OCI-LY1 (cell line): ENCODE results near the gene OR51E1.

Experiments
- H2AFZ ChIP-seq: fragments of 200-600 bp; sonication (generic), shearing (Covaris generic); 2 replicates; pipeline ENCODE4 v1.6.0; 2014; ENCODE audit warnings: antibody characterized with exemption, mild to moderate bottlenecking, low read length
- H3F3A ChIP-seq: fragments of 200-600 bp; sonication (generic), shearing (Covaris generic); 2 replicates; pipeline ENCODE4 v1.6.0; 2014; ENCODE audit warnings: mild to moderate bottlenecking, antibody characterized with exemption, low read length, moderate library complexity; ENCODE audit not compliant: insufficient read depth
- H3K27ac ChIP-seq: fragments of 200-600 bp; sonication (generic); 2 replicates; pipeline ENCODE4 v1.5.1; 2014; ENCODE audit warnings: low read length, mixed run types, mild to moderate bottlenecking, low read depth; ENCODE audit not compliant: poor library complexity, severe bottlenecking
- H3K27me3 ChIP-seq: fragments of 200-600 bp; sonication (generic); 2 replicates; pipeline ENCODE4 v1.6.0; 2014; ENCODE audit warnings: antibody characterized with exemption, mild to moderate bottlenecking, low read length, moderate library complexity; ENCODE audit not compliant: insufficient read depth
- H3K36me3 ChIP-seq: fragments of 200-600 bp; sonication (generic); 2 replicates; pipeline ENCODE4 v1.6.1; 2014; ENCODE audit warnings: mild to moderate bottlenecking, antibody characterized with exemption, low read length, moderate library complexity, mixed read lengths; ENCODE audit not compliant: insufficient read depth
- H3K4me1 ChIP-seq: fragments of 200-600 bp; sonication (generic); 2 replicates; pipeline ENCODE4 v1.5.1; 2014; ENCODE audit warnings: mild to moderate bottlenecking, low read length, moderate library complexity; ENCODE audit not compliant: insufficient read depth, severe bottlenecking
- H3K4me2 ChIP-seq: fragments of 200-600 bp; sonication (generic), shearing (Covaris generic); 2 replicates; pipeline ENCODE4 v1.6.1; 2014; ENCODE audit warnings: low read length
- H3K4me3 ChIP-seq: fragments of 200-600 bp; sonication (generic); 2 replicates; pipeline ENCODE4 v1.5.1; 2014; ENCODE audit warnings: low read length, low read depth, mild to moderate bottlenecking, mixed read lengths; ENCODE audit not compliant: poor library complexity, severe bottlenecking
- H3K79me2 ChIP-seq: fragments of 200-600 bp; shearing (Covaris generic); 2 replicates; pipeline ENCODE4 v1.6.1; 2016; ENCODE audit warnings: mixed run types, low read length, mixed read lengths; ENCODE audit not compliant: insufficient read depth
- H3K9ac ChIP-seq: fragments of 200-600 bp; sonication (generic), shearing (Covaris generic); 2 replicates; pipeline ENCODE4 v1.6.1; 2014; ENCODE audit warnings: mild to moderate bottlenecking, low read length, mixed read lengths
- H3K9me2 ChIP-seq: fragments of 200-600 bp; sonication (generic), shearing (Covaris generic); 2 replicates; pipeline ENCODE4 v1.6.1; 2014; ENCODE audit warnings: low read depth, mild to moderate bottlenecking, low read length, mixed read lengths
- H3K9me3 ChIP-seq: fragments of 200-600 bp; shearing (Covaris generic); 2 replicates; pipeline ENCODE4 v1.6.1; 2014; ENCODE audit warnings: low read length, mixed read lengths
- H4K20me1 ChIP-seq: fragments of 200-600 bp; sonication (generic), shearing (Covaris generic); 2 replicates; pipeline ENCODE4 v1.6.0; 2016; ENCODE audit warnings: mild to moderate bottlenecking, low read length; ENCODE audit not compliant: insufficient read depth
- CTCF ChIP-seq: fragments of 200-600 bp; sonication (generic), shearing (Covaris generic); IDR thresholded peaks from 2 replicates; pipeline ENCODE4 v1.5.1; 2017; ENCODE audit warnings: mild to moderate bottlenecking, antibody characterized with exemption, low read length, moderate library complexity, mixed read lengths
- EZH2 ChIP-seq: fragments of 200-600 bp; sonication (generic), shearing (Covaris generic); IDR thresholded peaks from 2 replicates; pipeline ENCODE4 v1.8.0; 2017; ENCODE audit warnings: borderline replicate concordance, mixed run types, mild to moderate bottlenecking, antibody characterized with exemption, low read length, moderate library complexity, mixed read lengths

The OR51E1 gene

DNA sequence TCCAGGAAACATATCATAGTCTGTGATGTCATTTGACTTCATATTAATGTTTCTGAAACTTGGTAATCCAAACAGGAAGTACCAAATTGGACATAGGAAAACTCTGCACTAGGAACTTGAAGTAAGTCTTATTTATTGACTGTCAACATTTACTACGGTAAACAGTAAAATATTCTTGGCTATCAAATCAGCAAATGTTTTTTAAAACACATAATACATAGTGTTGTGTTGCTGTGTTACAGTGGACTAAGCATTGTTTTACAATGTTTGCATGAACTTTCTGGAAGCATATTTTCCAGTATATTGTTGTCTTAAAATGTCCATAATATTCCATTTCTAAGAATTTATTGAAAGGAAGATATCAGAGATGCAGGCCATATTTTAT, 56.6 kb downstream of the OR51E1 start:
- Histone ChIP-seq H3K9me3 (no peaks in the 10 kb centered on the region), H3F3A (no peaks in the 10 kb centered on the region), H3K4me2 (no peak overlapping the region), H3K9me2 (no peaks in the 10 kb centered on the region), H3K4me3 (no peak overlapping the region), H3K79me2 (no peaks in the 10 kb centered on the region), H2AFZ (no peak overlapping the region), H3K27ac (no peak overlapping the region), H3K4me1 (no peaks in the 10 kb centered on the region), H3K27me3 (no peaks in the 10 kb centered on the region), H3K9ac (no peak overlapping the region), H4K20me1 (no peaks in the 10 kb centered on the region), H3K36me3 (no peaks in the 10 kb centered on the region)
- TF ChIP-seq EZH2 (no peak), CTCF (no peak)

DNA sequence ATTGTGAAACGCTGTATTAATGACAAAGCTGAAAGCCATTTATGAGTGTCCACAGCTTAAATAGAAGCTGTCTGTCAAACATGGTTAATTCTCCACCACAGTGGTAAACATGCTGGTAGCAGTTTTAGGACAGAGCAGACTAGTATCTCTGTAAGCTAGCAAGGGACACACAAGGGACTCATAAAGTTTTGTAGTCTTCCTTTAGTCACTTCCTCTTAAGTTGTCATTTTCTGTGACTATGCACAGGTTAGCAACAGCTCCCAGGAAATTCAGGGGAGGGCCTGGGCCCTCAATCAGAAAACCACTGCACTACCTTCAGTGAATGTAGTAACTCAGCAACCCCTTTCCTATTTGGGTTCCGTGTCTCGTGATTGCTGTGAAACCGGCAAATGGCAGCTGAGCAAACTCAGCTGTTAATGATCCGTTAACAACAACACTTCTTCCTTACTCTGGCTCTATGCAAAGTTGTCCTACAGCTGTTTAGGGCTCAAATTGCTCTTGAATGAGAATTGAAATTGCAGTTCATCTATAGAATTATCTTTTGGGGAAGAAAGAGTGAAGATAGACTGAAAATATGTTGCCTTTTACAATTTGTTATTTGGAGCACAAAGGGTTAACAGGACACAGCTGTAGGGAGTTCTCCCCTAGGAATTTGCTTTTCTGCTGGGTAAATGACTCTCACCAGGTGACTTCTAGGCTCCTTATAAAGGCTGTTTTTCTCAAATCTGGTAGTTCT, 60.4 kb downstream of the OR51E1 start, which contains the start of gene MMP26:
Gene MMP26, plus strand, starts transcription at position 731 of the 736 bp plus-strand sequence.
- no peaks in the 10 kb centered on the region for H3K9me2 ChIP-seq

DNA sequence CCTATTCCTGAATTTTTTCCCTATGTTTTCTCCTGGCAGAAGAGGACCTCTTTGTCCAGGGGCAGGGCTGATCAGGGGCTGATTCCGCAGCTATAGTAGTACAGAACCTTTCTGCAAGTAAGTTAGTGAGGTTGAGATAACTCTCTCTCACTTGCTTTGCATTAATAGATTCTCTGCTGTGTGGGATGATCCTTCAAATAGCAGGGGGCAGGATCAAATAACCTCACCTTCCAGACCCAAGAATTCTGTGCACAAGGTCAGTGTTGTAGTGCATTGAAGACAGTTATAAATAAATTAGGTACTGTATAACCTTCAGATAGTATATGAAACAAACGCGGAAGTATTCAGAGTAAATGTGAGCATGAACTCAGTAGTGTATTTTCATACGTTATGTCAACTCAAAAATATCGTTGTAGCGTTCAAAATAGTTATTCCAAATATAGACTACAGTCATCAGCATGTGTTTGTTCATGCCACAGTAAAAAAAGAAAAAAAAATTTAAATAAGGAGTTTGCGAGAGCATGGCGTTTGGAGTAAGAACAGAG, 61.1 kb downstream of the OR51E1 start:
- Histone ChIP-seq H3K9ac (no peak overlapping the region), H4K20me1 (no peaks in the 10 kb centered on the region), H3K27me3 (no peaks in the 10 kb centered on the region), H2AFZ (no peak overlapping the region), H3K9me2 (no peaks in the 10 kb centered on the region), H3K36me3 (no peaks in the 10 kb centered on the region), H3K4me1 (no peaks in the 10 kb centered on the region), H3K4me3 (no peak overlapping the region), H3K9me3 (no peaks in the 10 kb centered on the region), H3K27ac (no peak overlapping the region), H3K79me2 (no peaks in the 10 kb centered on the region), H3F3A (no peaks in the 10 kb centered on the region), H3K4me2 (no peak overlapping the region)
- TF ChIP-seq CTCF (no peak), EZH2 (no peak)

More for the DNA sequence above, 60.4 kb downstream of the OR51E1 start, which contains the start of gene MMP26:
- Histone ChIP-seq H3K27ac (no peak within 1 kb of the TSS), H2AFZ (no peak within 1 kb of the TSS), H4K20me1 (no peaks in the 10 kb centered on the region), H3K4me1 (no peaks in the 10 kb centered on the region), H3K79me2 (no peaks in the 10 kb centered on the region), H3K4me3 (no peak within 1 kb of the TSS), H3K27me3 (no peaks in the 10 kb centered on the region), H3K9ac (no peak within 1 kb of the TSS), H3K4me2 (no peak within 1 kb of the TSS), H3F3A (no peaks in the 10 kb centered on the region), H3K36me3 (no peaks in the 10 kb centered on the region), H3K9me3 (no peaks in the 10 kb centered on the region)
- TF ChIP-seq CTCF = no peak
- TF ChIP-seq EZH2 = no peak
